ENCODE data around the gene MPHOSPH9. TPM values are rescaled to one million over a fixed set of nuclear protein-coding genes. Genes with fewer than 3 reads are reported as not detected.
A peak's percentile ranks its signal among the peaks of the same experiment; 100 is the strongest.

MPHOSPH9 gene
- total RNA-seq, 4 donors from 2014 or later: 24.1 to 35.2 (median 29.6) TPM

DNA sequence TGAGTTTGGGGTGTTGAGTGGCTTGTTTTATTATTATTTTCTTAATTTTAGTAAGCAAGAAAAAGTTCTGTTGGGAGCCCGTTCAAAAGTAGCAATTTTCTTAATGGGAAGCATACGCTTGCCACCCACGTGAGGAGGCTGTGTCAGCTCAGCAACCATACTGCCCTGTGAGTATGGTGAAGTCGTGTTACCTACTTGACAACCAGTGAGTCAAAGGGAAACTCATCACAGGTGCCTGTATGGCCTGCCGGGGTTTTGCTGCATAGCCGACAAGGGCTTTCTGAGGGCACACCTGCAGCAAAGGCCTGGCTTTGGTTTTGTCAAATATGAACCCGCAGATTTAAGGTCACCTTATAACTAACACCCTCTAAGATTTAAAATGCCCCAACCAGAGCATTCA, 113.1 kb downstream of the MPHOSPH9 start:
- H3K36me3 ChIP-seq: no peaks in the 10 kb centered on the region
- H3K27me3 ChIP-seq: no peaks in the 10 kb centered on the region
- TF ChIP-seq POLR2A (IDR thresholded peaks at IDR 0.05): no peak
- TF ChIP-seq, protein P1, sequence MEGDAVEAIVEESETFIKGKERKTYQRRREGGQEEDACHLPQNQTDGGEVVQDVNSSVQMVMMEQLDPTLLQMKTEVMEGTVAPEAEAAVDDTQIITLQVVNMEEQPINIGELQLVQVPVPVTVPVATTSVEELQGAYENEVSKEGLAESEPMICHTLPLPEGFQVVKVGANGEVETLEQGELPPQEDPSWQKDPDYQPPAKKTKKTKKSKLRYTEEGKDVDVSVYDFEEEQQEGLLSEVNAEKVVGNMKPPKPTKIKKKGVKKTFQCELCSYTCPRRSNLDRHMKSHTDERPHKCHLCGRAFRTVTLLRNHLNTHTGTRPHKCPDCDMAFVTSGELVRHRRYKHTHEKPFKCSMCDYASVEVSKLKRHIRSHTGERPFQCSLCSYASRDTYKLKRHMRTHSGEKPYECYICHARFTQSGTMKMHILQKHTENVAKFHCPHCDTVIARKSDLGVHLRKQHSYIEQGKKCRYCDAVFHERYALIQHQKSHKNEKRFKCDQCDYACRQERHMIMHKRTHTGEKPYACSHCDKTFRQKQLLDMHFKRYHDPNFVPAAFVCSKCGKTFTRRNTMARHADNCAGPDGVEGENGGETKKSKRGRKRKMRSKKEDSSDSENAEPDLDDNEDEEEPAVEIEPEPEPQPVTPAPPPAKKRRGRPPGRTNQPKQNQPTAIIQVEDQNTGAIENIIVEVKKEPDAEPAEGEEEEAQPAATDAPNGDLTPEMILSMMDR (IDR thresholded peaks at IDR 0.05): no peak
- no peaks in the 10 kb centered on the region for H3K9me3 ChIP-seq
- no peak overlapping the region for H3K27ac ChIP-seq
- 83 to 89% methylated on average over 7 of the region's 7 CpGs for WGBS, 2 donors
- peaks cover 0 to 38% (median 23%) of the 10 kb centered on the region in 4 donors for H3K4me1 ChIP-seq
- no peak overlapping the region for H3K4me3 ChIP-seq
- DNase-seq (ENCODE audit: low spot score in 2 of 2): no peak

DNA sequence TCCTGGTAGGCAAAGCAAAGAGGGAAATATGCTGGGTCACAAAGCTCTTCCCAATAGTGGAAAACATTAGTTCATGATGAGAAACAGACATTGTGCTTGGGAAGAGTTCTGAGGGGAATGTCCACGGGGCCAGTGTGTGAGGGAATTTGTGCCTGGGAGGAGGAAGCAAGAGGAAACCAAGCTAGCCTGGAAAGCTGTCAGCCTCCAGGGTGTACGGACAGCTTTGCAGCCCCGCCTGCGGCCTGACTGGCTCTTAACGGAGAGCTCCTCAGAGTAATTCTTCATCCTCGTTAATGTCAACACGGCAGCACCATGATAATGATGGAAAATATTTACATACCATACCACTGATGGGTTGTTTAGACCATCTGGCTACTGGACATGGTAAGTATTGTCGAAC, 114.4 kb downstream of the MPHOSPH9 start:
- no peaks in the 10 kb centered on the region for H3K9me3 ChIP-seq
- no peak overlapping the region for H3K27ac ChIP-seq
- no peak overlapping the region for H3K4me3 ChIP-seq
- DNase-seq (ENCODE audit: low spot score in 2 of 2): no peak
- WGBS, 2 donors: 81 to 85% methylated on average over 8 of the region's 8 CpGs
- H3K36me3 ChIP-seq: no peaks in the 10 kb centered on the region
- peaks cover 0 to 45% (median 30%) of the 10 kb centered on the region in 4 donors for H3K4me1 ChIP-seq
- no peaks in the 10 kb centered on the region for H3K27me3 ChIP-seq
- TF ChIP-seq, protein P1 (IDR thresholded peaks at IDR 0.05): no peak
- TF ChIP-seq POLR2A (IDR thresholded peaks at IDR 0.05): no peak
- TF ChIP-seq EP300 (IDR thresholded peaks at IDR 0.05): no peak

DNA sequence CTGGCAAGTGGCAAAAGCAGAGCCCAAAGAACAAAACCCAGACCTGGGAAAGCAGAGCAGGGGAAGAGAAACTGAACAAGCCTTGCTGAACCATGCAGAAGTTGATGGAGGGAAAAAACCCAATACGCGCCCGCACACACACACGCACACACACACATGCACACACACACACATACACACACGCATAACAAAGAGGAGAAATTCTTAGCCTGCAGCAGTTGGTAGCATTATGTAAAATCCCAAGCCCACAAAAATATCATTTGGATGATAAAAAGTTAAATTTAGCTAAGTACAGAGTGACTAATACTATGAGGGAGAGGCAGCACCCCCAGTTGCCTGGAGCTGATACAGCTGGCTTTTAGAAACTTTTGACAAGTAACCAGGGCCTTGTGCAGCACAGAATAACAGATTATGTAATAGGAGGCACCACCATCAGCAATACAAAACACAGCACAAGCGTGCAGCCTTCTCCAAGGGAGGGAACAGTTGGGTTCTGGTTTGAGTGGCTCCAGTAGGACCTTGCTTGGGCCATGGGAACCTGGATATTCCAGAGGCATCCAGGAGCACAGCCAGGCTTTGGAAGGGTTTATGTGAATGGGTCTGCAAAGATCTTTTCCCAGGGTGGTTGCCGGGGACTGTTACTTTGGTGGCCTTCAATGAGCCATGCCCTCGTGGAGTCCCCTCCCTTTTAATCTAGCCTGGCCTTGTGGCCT, 117.4 kb downstream of the MPHOSPH9 start:
- Histone ChIP-seq H3K4me1 (peaks cover 0 to 53% (median 26%) of the 10 kb centered on the region in 4 donors), H3K27me3 (no peaks in the 10 kb centered on the region), H3K27ac (peak overlapping the region in 3 of 4 donors; percentile 48 to 76 (median 66)), H3K9me3 (no peaks in the 10 kb centered on the region), H3K4me3 (no peak overlapping the region), H3K36me3 (no peaks in the 10 kb centered on the region)
- no peak for TF ChIP-seq POLR2A (IDR thresholded peaks at IDR 0.05)
- TF ChIP-seq EP300 (IDR thresholded peaks at IDR 0.05): peak in 1 of 2 donors; percentile 84
- DNase-seq (ENCODE audit: low spot score in 2 of 2): peak; percentile 49 to 69
- WGBS, 2 donors: 30 to 34% methylated on average over 8 of the region's 8 CpGs

DNA sequence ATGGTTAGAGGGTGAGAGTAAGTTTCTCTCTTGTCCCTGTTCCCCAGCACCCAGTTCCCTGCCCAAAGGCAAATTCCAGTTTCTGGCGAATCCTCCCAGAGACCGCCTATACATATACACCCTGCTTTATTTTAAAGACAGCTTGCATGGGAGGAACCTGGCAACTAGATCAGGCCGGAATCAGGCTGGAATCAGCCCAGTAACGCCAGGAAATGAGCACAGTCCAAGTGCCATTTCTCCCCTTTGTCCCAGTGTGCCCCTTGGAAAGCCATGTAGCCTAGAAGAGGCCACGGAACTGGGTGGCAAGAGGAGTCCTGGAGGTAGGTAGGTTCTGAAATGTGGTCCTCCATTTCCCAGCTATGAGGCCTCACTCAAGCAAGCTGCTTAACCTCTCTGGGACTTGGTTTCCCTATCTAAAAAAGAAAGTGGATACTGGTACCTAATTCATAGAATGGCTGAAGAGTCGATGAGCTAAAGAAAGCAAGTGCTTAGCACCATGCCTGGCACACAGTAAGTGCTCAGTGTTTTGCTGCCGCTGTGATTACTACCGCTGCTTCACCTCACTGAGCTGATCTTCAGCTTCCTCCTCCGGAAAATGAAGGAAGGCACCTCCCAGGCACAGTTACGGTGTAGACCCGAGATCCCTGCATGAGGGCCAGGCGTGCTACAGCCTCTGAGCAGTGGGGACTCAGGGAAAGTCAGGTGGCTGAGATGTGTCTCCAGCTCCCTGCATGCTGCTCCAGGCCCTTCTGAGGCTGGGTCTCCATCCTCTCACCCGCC, 118.4 kb downstream of the MPHOSPH9 start:
- no peak for TF ChIP-seq POLR2A (IDR thresholded peaks at IDR 0.05)
- TF ChIP-seq, protein P1 (IDR thresholded peaks at IDR 0.05): no peak
- Histone ChIP-seq H3K4me1 (peaks cover 0 to 58% (median 24%) of the 10 kb centered on the region in 4 donors), H3K36me3 (peaks cover 0 to 6% (median 0%) of the 10 kb centered on the region in 3 donors), H3K27ac (peak overlapping the region in 3 of 4 donors; percentile 48 to 76 (median 66)), H3K9me3 (no peaks in the 10 kb centered on the region), H3K4me3 (no peak overlapping the region), H3K27me3 (no peaks in the 10 kb centered on the region)
- WGBS, 2 donors: 77 to 84% methylated on average over 13 of the region's 13 CpGs
- DNase-seq (ENCODE audit: low spot score in 2 of 2): no peak

DNA sequence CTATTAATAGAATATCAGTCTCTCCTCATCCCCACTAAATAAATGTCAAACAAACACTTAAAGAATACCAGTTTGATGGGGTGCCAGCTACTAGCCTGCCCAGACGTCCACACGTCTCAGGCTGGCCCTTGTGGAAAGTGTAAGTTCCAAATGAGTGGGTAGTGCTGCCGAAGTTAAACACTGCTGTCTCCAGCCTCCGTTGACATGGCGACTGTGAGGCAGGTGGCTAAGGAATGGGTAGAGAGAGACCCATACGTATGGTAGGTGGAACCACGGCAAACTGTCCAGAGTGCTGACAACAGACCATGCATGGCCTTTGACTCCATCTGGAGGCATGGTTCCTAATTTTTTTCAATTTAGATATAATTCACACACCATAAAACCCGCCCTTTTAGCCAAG, 119.9 kb downstream of the MPHOSPH9 start:
- no peak for DNase-seq (ENCODE audit: low spot score in 2 of 2)
- Histone ChIP-seq H3K9me3 (no peaks in the 10 kb centered on the region), H3K27me3 (no peaks in the 10 kb centered on the region), H3K4me1 (peaks cover 0 to 73% (median 28%) of the 10 kb centered on the region in 4 donors), H3K36me3 (peaks cover 0 to 6% (median 0%) of the 10 kb centered on the region in 3 donors), H3K27ac (no peak overlapping the region), H3K4me3 (no peak overlapping the region)
- 63 to 72% methylated on average over 8 of the region's 8 CpGs for WGBS, 2 donors
- TF ChIP-seq POLR2A (IDR thresholded peaks at IDR 0.05) (no peak), EP300 (IDR thresholded peaks at IDR 0.05) (no peak)
- TF ChIP-seq, protein P1 (IDR thresholded peaks at IDR 0.05): no peak
